ENCODE results near the gene AKAP6. TPM values are rescaled to one million over a fixed set of nuclear protein-coding genes. Genes with fewer than 3 reads are reported as not detected.

AKAP6 gene
- total and polyA plus RNA-seq, 2 experiments from 2014 or later, result 0.38 to 0.42 TPM

GRCh38 chr14:32607399-32607798, 278.3 kb downstream of the AKAP6 start:
- no peak overlapping the region for H3K4me3 ChIP-seq
- no peaks in the 10 kb centered on the region for H4K20me1 ChIP-seq (replicated peaks; ENCODE audit: insufficient read depth)
- Mint-ChIP-seq H3K4me1 (peaks cover 3% of the 10 kb centered on the region; the same call in 1 of the 3 replicates), H3K9me3 (no peaks in the 10 kb centered on the region), H3K27me3 (ENCODE audit: insufficient read depth, low read depth, poor library complexity) (no peaks in the 10 kb centered on the region), H3K36me3 (ENCODE audit: low read depth) (no peaks in the 10 kb centered on the region), H3K4me3 (no peak overlapping the region), H3K27ac (no peak overlapping the region)
- no peaks in the 10 kb centered on the region for H3K79me2 ChIP-seq (replicated peaks; ENCODE audit: insufficient read depth)
- no peak for TF ChIP-seq EZH2 (IDR thresholded peaks at IDR 0.05; ENCODE audit: low read depth, unreplicated experiment)
- TF ChIP-seq REST (IDR thresholded peaks at IDR 0.05; ENCODE audit: unreplicated experiment), result no peak
- TF ChIP-seq NANOG (IDR thresholded peaks at IDR 0.05; ENCODE audit: borderline replicate concordance), result no peak
- H3K4me2 ChIP-seq, result no peak overlapping the region
- H3K4me1 ChIP-seq (ENCODE audit: insufficient read depth), result peaks cover 4% of the 10 kb centered on the region; the same call in 1 of the 2 replicates
- no peaks in the 10 kb centered on the region for H3K27me3 ChIP-seq (ENCODE audit: insufficient read depth)
- no peak overlapping the region for H3K27ac ChIP-seq (ENCODE audit: low read depth)
- H2AFZ ChIP-seq, result no peak overlapping the region
- H3K36me3 ChIP-seq (ENCODE audit: insufficient read depth), result no peaks in the 10 kb centered on the region
- no peaks in the 10 kb centered on the region for H3F3A ChIP-seq (replicated peaks; ENCODE audit: low read depth)
- DNase-seq (ENCODE audit: low spot score) (no peak), ATAC-seq (no peak)
- no peaks in the 10 kb centered on the region for H3K9me2 ChIP-seq (ENCODE audit: insufficient read depth)

GRCh38 chr14:32608857-32609256, 279.8 kb downstream of the AKAP6 start:
- Mint-ChIP-seq H3K4me1 (no peaks in the 10 kb centered on the region), H3K4me3 (no peak overlapping the region), H3K36me3 (ENCODE audit: low read depth) (no peaks in the 10 kb centered on the region), H3K9me3 (no peaks in the 10 kb centered on the region), H3K27me3 (ENCODE audit: insufficient read depth, low read depth, poor library complexity) (no peaks in the 10 kb centered on the region), H3K27ac (no peak overlapping the region)
- Histone ChIP-seq H3K79me2 (replicated peaks; ENCODE audit: insufficient read depth) (no peaks in the 10 kb centered on the region), H2AFZ (peak overlapping the region; percentile 43), H4K20me1 (replicated peaks; ENCODE audit: insufficient read depth) (no peaks in the 10 kb centered on the region), H3K4me2 (no peak overlapping the region), H3K4me1 (ENCODE audit: insufficient read depth) (no peaks in the 10 kb centered on the region), H3K27ac (ENCODE audit: low read depth) (no peak overlapping the region), H3F3A (replicated peaks; ENCODE audit: low read depth) (no peaks in the 10 kb centered on the region), H3K36me3 (ENCODE audit: insufficient read depth) (no peaks in the 10 kb centered on the region), H3K4me3 (no peak overlapping the region), H3K27me3 (ENCODE audit: insufficient read depth) (no peaks in the 10 kb centered on the region), H3K9me2 (ENCODE audit: insufficient read depth) (no peaks in the 10 kb centered on the region)
- TF ChIP-seq JUNB (IDR thresholded peaks at IDR 0.05; ENCODE audit: unreplicated experiment) (no peak), ETS1 (IDR thresholded peaks at IDR 0.05) (no peak), ZNF114 (CRISPR knock-in tag; IDR thresholded peaks at IDR 0.05) (no peak), CREB1 (CRISPR knock-in tag; IDR thresholded peaks at IDR 0.05; ENCODE audit: low read depth) (no peak), EZH2 (IDR thresholded peaks at IDR 0.05; ENCODE audit: low read depth, unreplicated experiment) (no peak), NANOG (IDR thresholded peaks at IDR 0.05; ENCODE audit: borderline replicate concordance) (no peak), EZH2phosphoT487 (IDR thresholded peaks at IDR 0.05; ENCODE audit: unreplicated experiment) (no peak), POLR2AphosphoS5 (IDR thresholded peaks at IDR 0.05; ENCODE audit: low read depth) (no peak), ZNF331 (CRISPR knock-in tag; IDR thresholded peaks at IDR 0.05; ENCODE audit: low read depth) (no peak), REST (IDR thresholded peaks at IDR 0.05; ENCODE audit: unreplicated experiment) (no peak)
- DNase-seq (ENCODE audit: low spot score), result no peak
- ATAC-seq, result no peak

Data from GM23338 (cell line).